Ecto neural progenitor cell (in vitro differentiated cells): ENCODE measurements around the gene EXOC6.

ENCODE experiments used
- DNase-seq: peaks from one replicate; pipeline ENCODE4 v3.0.0-alpha.2; 2018; ENCODE audit warnings: low spot score

Gene EXOC6

DNA sequence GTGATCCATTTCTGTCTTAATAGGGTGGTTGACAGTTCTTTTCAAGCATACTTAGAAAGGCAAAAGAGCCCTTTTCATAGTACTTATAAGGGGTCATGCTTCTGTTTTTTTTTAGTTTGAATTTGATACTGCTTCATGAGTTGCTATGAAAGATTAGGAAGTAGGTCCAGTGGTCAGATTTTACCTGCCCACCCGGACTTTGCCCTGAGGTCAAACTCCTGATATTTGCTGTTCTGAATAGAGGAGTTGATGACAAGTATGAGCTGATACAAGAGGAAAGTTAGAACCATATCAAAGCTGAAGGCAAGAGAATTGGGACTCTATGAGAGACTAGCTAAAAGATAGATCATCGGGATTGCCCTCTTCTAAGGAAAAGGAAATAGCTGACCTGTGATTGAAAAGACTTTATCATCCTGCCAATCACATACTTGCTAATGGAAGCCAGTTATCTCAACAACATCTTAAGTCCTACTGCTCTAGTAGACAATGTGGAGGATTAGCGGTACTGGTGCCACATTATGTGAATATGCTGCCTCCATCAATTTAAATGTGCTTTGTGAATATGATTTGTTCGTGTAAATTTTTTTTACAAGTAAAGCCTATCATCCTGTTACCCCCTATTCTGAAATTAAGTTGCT, 174.8 kb downstream of the EXOC6 start:
- no peak for DNase-seq

- no peak for DNase-seq
These were observed 177.8 kb downstream of the EXOC6 start for GRCh38 chr10:93026072-93026471.

DNA sequence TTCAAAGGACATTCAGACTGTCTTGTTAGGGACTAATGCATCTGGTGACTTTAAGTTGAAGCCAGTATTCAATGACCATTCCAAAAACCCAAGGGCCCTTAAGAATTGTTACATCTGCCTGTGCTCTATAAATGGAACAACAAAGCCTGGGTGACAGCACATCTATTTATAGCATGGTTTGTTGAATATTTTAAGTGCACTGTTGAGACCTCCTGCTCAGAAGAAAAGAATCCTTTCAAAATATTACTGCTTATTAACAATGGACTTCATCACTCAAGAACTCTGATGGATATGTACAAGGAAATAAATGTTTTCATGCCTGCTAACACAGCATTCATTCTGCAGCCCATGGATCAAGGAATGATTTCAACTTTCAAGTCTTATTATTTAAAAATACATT, 179.2 kb downstream of the EXOC6 start:
- DNase-seq, result no peak

DNA sequence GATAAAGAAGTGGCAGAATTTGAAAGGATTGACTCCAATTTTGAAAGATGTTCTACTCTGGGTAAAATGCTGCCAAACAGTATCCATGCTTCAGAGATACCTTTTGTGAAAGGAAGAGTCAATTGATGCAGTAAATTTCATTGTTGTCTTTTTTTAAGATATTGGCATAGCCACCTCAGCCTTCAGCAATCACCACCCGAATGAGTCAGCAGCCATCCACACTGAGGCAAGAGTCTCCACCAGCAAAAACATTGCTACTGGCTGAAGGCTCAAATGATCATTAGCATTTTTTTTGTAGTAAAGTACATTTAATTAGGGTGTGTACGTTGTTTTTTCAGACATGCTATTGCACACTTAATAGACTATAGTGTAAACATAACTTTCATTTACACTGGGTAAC, 180.6 kb downstream of the EXOC6 start:
- DNase-seq, result no peak

GRCh38 chr10:93030409-93030808, 182.1 kb downstream of the EXOC6 start:
- no peak for DNase-seq

- DNase-seq, result no peak
These were observed 183.9 kb downstream of the EXOC6 start for GRCh38 chr10:93032105-93032808.

DNA sequence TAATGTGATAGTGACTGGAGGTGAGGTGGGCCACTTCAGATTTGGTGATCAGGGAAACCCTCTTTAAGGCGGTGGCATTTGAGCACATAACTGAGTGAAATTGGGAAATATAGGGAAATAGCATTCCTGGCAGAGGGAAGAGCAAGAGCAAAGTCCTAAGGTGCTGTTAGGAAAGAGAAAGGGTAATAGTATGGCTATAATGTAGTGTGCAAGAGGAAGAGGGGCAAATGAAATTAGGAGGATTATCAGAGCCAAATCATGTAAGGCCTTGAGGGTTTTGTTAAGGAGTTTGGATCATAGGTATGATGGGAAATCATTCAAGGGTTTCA, 184.5 kb downstream of the EXOC6 start:
- DNase-seq, result no peak

DNA sequence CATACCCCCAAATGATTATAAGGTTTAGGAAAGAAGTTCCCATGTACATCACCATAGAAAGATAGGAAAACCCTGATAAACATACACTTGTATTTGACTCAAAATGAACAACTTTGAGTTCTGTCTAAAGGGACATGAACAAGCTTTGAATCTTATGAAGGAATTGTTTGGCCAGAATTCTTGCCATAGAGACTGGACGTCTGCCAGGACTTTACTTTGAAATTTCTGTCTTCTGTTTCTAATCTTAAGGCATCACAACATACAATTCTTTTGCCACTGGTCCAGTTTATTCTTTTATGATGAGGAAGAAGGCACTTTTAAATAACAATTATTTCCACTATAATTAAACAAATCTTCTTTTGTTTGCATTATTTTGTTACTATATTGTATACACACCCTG, 186.1 kb downstream of the EXOC6 start:
- DNase-seq, result no peak

- DNase-seq, result no peak
These were observed 190.8 kb downstream of the EXOC6 start for GRCh38 chr10:93039110-93039509.

DNA sequence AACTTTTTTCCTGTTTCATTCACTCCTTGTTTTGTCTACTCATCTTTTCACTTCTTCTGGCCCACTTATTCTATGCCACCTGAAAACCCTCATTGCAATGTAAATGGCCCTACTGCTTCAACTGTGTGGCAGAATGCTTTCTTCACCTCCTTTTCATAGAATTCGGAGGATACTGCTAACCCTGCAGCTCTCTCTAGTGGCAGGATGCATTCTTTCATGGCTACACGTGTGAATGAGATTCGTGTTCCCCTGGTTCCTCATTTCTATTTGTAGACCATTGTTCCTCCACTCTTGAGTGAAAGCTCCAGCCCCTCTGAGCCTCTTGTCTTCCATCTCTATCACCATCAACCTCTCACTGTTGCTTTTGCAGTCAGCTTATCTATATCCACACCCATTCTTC, 191.4 kb downstream of the EXOC6 start:
- DNase-seq, result no peak

GRCh38 chr10:93054486-93054885, 206.2 kb downstream of the EXOC6 start:
- no peak for DNase-seq

DNA sequence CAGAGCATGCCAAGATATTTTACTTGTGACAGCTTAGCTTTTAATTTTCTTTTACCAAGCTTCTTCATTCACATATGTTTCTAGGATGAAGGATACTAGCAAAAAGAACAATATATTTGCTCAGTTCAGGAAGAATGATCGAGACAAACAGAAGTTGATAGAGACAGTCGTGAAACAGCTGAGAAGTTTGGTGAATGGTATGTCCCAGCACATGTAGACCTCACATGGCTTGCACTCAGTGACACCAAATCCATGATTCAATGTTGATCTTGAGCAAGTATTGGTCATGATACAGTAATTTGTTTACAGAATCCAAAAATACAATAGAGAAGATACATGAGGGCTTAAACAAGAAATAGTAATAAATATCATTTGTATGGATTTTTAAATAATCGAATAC, 209.8 kb downstream of the EXOC6 start:
- no peak for DNase-seq

- no peak for DNase-seq
These were observed 211.9 kb downstream of the EXOC6 start, which contains the start of gene CYP26C1 for GRCh38 chr10:93059975-93060886. TSS of gene CYP26C1 (plus strand) at chr10:93060798. CDS start at chr10:93061264, 466 bp downstream.

- DNase-seq, result peak; percentile 47
These were observed 212.7 kb downstream of the EXOC6 start for GRCh38 chr10:93060887-93061593.

DNA sequence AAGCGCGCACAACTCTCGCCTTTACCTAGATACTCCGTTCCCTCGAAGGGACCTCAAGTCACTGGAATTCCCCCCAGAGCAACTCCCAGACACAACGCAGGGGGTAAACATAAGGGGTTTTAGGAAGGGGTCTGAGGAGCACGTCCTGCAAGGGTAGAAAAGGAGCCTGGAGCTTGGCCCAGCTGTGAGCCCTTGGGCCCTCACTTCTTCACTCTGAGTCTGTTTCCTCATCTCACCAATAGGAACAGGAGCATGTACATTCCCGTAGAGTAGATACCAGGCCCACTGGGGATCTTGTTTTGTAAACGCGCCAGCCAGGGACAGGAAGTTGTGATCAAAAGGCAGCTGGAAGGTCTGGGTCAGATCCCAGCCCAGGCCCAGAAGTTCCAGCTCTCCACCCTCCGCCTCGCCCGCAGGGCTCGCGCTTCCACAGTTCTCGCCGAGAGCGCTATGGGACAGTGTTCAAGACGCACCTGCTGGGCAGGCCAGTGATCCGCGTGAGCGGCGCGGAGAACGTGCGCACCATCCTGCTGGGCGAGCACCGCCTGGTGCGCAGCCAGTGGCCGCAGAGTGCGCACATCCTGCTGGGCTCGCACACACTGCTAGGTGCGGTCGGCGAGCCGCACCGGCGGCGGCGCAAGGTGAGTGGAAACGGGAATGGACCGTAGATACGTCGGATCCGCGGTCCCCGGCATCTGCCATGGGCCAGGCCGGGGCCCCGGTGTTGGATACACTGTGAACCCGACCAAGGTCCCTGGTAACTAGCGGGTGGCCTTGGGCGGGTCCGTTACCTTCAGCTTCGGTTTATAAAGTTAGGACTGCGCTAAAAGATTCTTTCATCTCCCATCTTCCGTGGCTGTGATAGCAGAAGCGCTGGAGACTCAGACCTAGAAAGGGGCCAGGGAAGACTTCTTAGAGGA, 213.5 kb downstream of the EXOC6 start:
- no peak for DNase-seq

- peak; percentile 77 for DNase-seq
These were observed 214.3 kb downstream of the EXOC6 start for GRCh38 chr10:93062514-93063143.

DNA sequence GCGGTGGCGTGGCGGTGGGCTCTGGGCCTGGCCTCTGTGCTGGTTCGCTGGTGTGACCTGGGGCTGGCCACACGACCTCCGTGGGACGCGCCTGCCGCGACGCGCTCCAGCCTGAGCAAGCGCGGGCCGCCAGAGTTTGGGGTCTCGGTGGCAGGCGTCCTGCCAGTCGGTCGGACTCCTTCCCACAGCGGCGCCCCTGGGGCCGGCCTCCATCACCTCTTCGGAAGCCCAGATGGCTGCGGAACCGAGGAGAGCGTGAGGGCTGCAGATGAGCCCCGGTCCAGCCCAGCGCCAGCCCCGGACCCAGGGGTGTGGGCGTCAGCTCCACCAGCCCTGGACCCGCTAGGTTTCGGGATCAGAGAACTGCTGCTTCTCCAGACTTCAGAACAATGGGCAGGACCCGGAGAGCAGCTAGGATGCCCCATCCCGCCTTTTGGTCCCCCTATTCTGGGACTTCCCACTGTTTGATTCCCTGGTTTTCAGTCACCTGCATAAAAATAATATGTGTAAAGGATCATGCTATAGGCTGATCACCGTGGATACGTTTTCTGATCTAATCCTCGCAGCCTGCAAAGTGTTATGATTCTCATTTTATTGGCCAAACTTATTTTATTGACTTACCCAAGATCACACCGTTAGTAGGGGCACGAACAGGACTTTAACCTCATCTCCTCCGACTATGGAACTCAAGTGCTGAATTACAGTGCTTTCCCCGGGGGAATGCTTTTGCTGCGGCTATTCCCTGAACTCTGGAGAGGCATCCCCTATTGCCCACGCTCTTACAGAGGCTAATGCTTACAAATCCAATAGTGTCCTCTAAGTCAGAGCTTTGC, 215.0 kb downstream of the EXOC6 start:
- no peak for DNase-seq

DNA sequence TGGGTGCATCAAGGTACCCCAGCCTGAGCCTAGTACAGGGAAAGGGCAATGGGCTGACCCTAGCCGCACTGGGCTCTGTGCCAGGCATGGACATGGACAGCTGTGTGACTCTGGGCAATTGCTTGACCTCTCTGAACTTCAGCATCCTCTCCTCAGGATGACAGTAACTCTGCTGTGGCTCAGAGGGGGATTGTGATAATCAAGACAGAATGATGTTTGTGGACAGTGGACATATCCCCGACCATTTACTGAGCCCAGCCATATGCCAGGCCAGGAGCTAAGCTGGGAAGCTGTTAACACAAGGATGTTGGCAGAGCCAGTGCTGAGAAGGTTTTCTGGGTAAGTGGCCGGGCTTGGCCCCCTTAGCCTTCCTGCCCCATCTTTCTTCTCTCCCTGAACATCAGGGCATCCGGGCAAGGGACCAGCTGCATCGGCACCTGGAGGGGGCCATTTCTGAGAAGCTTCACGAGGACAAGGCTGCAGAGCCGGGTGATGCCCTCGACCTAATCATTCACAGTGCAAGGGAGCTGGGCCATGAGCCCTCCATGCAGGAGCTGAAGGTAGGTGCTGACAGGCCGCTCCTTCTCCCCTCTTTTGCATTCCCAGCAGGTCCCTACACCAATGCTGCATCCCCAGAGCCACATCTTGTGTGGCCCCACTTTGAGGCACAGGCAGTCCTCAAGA, 215.8 kb downstream of the EXOC6 start:
- DNase-seq, result no peak
